ENCODE results near the gene SIL1. TPM values are rescaled to one million over a fixed set of nuclear protein-coding genes. Genes with fewer than 3 reads are reported as not detected.

Gene SIL1
- total RNA-seq, 1 experiment from 2014 or later: 10.7 TPM

GRCh38 chr5:139190125-139190524, 8.0 kb downstream of the SIL1 start:
- ATAC-seq: no peak
- no peak overlapping the region for H3K27ac Mint-ChIP-seq

More at GRCh38 chr5:139190125-139190524, 8.0 kb downstream of the SIL1 start:
- ChIA-PET CTCF (no interaction called here), POLR2A (no interaction called here)
- Mint-ChIP-seq H3K9me3 (no peaks in the 10 kb centered on the region), H3K4me1 (0 out of 2 replicates have a peak, but pooled peaks cover 2% of the 10 kb centered on the region), H3K36me3 (0 out of 2 replicates have a peak, but pooled peaks cover 2% of the 10 kb centered on the region), H3K27me3 (ENCODE audit: low read depth) (no peaks in the 10 kb centered on the region; the same call in 1 of the 2 replicates), H3K4me3 (no peak overlapping the region)
- DNase-seq (ENCODE audit: low spot score): no peak
- TF ChIP-seq ATF2 (CRISPR knock-in tag; IDR thresholded peaks at IDR 0.05; ENCODE audit: borderline replicate concordance, low read depth) (no peak), EMX1 (CRISPR knock-in tag; IDR thresholded peaks at IDR 0.05) (no peak), CREB1 (CRISPR knock-in tag; IDR thresholded peaks at IDR 0.05) (no peak), E2F1 (CRISPR knock-in tag; IDR thresholded peaks at IDR 0.05) (no peak), ZNF532 (CRISPR knock-in tag; IDR thresholded peaks at IDR 0.05; ENCODE audit: borderline replicate concordance) (no peak), CBFB (CRISPR knock-in tag; IDR thresholded peaks at IDR 0.05; ENCODE audit: low read depth) (no peak), ZNF281 (CRISPR knock-in tag; IDR thresholded peaks at IDR 0.05) (no peak), ATF6 (CRISPR knock-in tag; IDR thresholded peaks at IDR 0.05) (no peak), FOXP1 (CRISPR knock-in tag; IDR thresholded peaks at IDR 0.05; ENCODE audit: borderline replicate concordance) (no peak), GRHL2 (CRISPR knock-in tag; IDR thresholded peaks at IDR 0.05; ENCODE audit: insufficient replicate concordance, severe bottlenecking) (no peak), ZNF416 (CRISPR knock-in tag; IDR thresholded peaks at IDR 0.05) (no peak), ZNF138 (CRISPR knock-in tag; conservative IDR thresholded peaks at IDR 0.05) (no peak), NR3C1 (CRISPR knock-in tag; conservative IDR thresholded peaks at IDR 0.05; ENCODE audit: low read depth) (no peak), NFYB (CRISPR knock-in tag; conservative IDR thresholded peaks at IDR 0.05; ENCODE audit: low read depth) (no peak), CDX4 (CRISPR knock-in tag; IDR thresholded peaks at IDR 0.05; ENCODE audit: borderline replicate concordance) (no peak)

Measured in WTC11 (cell line).